ENCODE results near the gene FLNB.

The FLNB gene

DNA sequence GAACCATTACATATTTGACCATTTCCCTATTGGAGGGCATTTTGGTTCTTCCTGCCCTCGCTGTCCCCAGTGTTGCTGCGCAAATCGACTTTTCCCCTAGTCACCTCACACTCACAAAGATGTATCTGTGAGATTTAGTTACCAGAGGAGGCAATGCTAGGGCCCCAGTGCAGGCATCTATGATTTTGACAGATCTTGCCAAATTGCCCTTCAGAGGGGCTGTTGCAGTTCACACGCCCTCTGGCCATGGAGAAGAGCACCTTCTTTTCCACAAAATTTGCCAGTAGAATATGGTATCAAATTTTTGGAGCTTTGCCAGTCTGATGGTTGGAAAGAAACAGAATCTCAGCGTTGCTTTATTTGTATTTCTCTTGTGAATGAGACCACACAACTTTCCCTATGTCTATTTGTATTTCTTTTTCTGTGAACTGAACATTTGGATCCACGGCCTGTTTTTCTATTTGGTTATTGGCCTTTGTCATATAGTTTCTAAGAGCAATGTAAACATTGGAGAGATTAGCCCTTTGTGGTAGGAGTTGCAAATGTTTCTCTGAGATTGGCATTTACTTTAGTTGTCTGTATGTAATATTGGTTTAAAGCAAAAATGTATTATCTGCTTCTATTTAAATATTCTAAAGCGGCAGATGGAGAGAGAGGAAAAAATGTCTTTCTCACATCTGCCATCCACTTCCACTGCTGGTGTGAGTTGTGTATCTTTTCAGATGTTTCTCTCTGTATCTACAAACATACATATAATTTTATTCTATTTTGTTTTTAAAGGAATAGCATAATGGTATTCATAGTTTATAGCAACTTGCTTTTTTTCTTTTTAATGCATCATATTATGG lies 136.5 kb downstream of the FLNB start:
- no peak for DNase-seq

- DNase-seq: no peak
Observed at GRCh38 chr3:58148049-58148448, 139.8 kb downstream of the FLNB start.

DNA sequence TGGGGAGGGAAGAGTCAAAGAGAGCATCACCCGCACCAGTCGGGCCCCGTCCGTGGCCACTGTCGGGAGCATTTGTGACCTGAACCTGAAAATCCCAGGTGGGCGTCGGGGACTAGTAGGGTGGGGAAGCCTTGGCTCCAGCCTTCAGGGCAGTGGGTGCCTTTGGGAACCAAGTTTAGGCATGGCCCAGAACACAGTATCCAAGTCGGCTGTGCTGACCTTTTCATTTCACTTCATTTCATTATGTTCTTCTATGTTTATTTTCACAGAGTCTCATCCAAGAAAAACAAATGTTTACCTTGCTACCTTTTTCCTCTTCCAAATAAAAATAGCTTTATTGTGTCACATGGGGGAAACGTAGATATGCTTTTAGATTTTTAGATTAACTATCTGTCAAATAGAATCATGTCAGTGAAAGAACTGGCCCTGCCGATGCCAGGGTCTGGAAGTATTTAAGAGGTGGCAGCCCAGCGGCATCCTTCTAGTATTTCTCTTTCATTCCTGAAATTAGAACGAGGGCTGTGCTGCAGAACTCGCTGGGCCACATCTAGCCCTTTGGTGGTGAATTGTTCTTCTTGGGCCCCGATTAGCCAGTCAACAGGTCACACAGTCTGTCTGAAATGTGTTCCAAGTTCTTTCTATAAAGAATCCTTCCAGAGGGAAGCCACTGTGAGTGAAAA lies 142.0 kb downstream of the FLNB start:
- no peak for DNase-seq

DNA sequence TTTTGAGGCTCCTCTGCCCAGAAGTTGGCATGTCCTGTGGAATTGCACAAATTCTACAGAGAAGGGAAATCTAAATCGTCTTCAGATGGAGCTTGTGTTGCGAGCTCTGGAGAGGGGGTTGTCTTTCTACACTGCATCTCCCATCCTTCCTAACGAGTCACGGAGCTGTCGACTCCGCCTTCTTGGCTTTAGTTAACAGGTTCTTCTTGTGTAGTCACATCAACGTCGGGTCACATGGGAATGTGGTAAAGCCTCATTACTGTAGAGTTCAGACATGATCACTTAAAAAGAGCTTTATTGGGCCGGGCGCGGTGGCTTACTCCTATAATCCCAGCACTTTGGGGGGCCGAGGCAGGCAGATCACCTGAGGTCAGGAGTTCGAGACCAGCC lies 142.6 kb downstream of the FLNB start:
- no peak for DNase-seq

GRCh38 chr3:58151637-58152036 lies 143.4 kb downstream of the FLNB start:
- DNase-seq: no peak

DNA sequence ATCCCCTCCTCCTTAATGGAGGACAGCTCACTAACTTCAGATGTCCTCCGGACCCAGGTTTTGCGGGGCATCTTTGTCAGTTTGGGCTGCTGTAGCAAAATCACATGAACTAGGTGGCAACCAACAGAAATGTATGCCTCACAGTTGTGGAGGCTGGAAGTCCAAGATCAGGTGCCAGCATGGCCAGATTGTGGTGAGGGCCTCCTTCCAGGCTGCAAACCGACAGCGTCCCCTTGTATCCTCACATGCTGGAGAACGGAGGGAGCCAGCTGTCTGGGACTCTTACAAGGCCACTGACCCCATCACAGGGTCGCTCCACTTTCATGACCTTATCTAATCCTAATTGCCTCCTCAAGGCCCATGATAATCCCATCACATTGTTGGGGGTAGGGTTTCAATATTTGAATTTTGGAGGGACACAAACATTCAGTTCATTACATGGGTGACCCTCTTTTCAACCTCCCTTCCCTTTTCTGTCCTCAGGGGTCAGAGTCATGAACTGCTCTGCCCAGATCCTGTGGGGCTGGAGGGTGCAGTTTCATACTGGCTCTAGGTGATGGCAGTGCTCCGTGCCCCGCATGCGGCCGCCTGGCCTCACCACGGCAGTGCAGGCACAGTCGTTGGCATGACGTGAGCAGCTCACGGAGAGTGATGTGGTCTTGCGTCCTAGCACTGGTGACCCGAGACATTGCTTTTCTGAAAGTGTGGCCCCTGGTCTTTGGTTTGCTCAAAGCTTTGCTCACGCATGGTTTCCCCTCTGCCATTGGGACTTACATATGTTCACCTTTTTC lies 144.2 kb downstream of the FLNB start:
- DNase-seq: no peak

DNA sequence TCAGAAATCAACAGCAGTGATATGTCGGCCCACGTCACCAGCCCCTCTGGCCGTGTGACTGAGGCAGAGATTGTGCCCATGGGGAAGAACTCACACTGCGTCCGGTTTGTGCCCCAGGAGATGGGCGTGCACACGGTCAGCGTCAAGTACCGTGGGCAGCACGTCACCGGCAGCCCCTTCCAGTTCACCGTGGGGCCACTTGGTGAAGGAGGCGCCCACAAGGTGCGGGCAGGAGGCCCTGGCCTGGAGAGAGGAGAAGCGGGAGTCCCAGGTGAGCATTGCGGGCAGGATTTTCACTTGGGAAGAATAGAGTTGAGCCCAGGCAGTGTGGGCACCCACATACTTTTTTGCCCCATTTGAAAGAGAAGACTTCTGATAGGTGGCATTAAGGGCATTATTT lies 145.1 kb downstream of the FLNB start:
- DNase-seq: no peak

DNA sequence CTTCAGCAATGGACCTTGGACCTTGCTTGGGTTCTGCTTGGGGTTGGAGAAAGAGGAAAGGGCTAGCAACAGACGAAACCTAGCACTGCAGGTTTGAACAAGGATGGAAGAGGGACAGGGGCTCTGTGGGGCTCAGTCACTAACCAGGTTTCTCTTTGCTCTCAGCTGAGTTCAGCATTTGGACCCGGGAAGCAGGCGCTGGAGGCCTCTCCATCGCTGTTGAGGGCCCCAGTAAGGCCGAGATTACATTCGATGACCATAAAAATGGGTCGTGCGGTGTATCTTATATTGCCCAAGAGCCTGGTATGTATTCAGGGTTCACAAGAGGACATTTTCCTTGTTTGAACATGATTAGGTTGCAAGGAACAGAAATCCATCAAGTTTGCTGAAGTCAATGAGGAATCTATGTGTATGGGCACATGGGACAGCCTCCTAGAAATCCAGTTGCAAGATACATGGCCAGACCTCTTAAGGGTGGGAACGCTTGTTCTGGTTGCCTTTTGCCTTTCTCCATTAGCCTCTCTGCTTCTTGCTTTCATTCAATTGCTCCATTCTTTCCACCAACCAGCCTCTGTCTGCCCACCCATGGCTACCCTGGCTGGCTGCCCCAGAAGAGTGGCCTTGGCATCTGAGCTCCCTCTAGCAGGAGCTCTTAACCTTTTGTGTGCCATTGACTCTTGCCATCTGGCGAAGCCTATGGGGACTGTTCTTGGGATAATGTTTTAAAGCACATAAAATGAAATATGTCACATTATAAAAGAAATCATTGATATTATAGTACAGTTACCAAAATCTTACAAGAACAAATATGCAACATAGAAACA lies 146.6 kb downstream of the FLNB start:
- no peak for DNase-seq

GRCh38 chr3:58155838-58156237 lies 147.6 kb downstream of the FLNB start:
- no peak for DNase-seq

GRCh38 chr3:58157700-58158099 lies 149.5 kb downstream of the FLNB start:
- DNase-seq: no peak

- DNase-seq: no peak
Observed at GRCh38 chr3:58158442-58159153, 150.4 kb downstream of the FLNB start.

- no peak for DNase-seq
Observed at GRCh38 chr3:58160399-58160798, 152.2 kb downstream of the FLNB start.

- peak; percentile 63 for DNase-seq
Observed at GRCh38 chr3:58161435-58162398, 153.5 kb downstream of the FLNB start.

DNA sequence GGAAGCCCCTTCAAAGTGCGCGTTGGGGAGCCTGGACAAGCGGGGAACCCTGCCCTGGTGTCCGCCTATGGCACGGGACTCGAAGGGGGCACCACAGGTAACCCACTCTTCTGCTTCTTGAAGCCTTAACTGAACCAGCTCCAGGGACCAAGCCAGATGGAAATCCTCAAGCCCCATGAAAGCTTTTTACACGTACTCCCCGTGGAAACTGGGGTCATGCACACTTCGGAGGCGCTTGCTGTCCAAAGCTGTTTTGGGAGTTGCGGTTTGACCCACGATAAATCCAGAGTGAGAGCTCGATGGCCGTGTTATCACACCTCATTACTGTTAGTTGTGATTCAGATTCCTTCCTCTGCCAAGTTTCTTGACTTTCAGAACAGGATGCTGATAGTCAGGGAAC lies 155.0 kb downstream of the FLNB start:
- DNase-seq: no peak

GRCh38 chr3:58164199-58164879 lies 156.1 kb downstream of the FLNB start:
- DNase-seq: no peak

- DNase-seq: no peak
Observed at GRCh38 chr3:58164906-58165821, 156.9 kb downstream of the FLNB start.

GRCh38 chr3:58167431-58168351 lies 159.5 kb downstream of the FLNB start:
- DNase-seq: peak; percentile 84

GRCh38 chr3:58168498-58168897 lies 160.3 kb downstream of the FLNB start:
- no peak for DNase-seq

Data from 8988T (cell line).